HUES48 (cell line): ENCODE data around the gene CDKN1C.

Source experiments
- H3K27ac ChIP-seq: one replicate; pipeline ENCODE4 v1.7.0; 2013; ENCODE audit warnings: low read depth, low read length, inconsistent platforms
- H3K27me3 ChIP-seq: 2 replicates; pipeline ENCODE4 v1.6.1; 2013; ENCODE audit warnings: mild to moderate bottlenecking, low read length; ENCODE audit not compliant: control insufficient read depth, insufficient read depth
- H3K36me3 ChIP-seq: 2 replicates; pipeline ENCODE4 v1.6.1; 2013; ENCODE audit warnings: low read length; ENCODE audit not compliant: control insufficient read depth, insufficient read depth
- H3K4me1 ChIP-seq: 2 replicates; pipeline ENCODE4 v1.6.1; 2013; ENCODE audit warnings: mild to moderate bottlenecking, low read length; ENCODE audit not compliant: control insufficient read depth, insufficient read depth
- H3K4me3 ChIP-seq: 2 replicates; pipeline ENCODE4 v1.5.1; 2013; ENCODE audit warnings: mild to moderate bottlenecking, low read depth, low read length
- H3K9ac ChIP-seq: 2 replicates; pipeline ENCODE4 v1.6.1; 2013; ENCODE audit warnings: mild to moderate bottlenecking, low read depth, low read length, moderate library complexity
- H3K9me3 ChIP-seq: 2 replicates; pipeline ENCODE4 v1.6.1; 2013; ENCODE audit warnings: low read length; ENCODE audit not compliant: control insufficient read depth, insufficient read depth

CDKN1C gene

DNA sequence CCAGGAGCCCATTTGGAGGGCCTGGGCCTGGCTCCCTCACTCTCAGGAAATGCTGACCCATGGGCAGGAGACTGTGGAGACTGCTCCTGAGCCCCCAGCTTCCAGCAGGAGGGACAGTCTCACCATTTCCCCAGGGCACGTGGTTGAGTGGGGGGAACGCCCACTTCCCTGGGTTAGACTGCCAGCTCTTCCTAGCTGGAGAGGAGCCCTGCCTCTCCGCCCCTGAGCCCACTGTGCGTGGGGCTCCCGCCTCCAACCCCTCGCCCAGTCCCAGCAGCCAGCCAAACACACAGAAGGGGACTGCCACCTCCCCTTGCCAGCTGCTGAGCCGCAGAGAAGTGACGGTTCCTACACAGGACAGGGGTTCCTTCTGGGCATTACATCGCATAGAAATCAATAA is 37.1 kb downstream of the CDKN1C start:
- peaks cover 9% of the 10 kb centered on the region; the same call in 1 of the 2 replicates for H3K27me3 ChIP-seq
- H3K9ac ChIP-seq: no peak overlapping the region
- H3K4me3 ChIP-seq: no peak overlapping the region
- H3K27ac ChIP-seq: no peak overlapping the region
- no peaks in the 10 kb centered on the region for H3K36me3 ChIP-seq
- H3K4me1 ChIP-seq: no peaks in the 10 kb centered on the region; the same call in 1 of the 2 replicates
- H3K9me3 ChIP-seq: no peaks in the 10 kb centered on the region

DNA sequence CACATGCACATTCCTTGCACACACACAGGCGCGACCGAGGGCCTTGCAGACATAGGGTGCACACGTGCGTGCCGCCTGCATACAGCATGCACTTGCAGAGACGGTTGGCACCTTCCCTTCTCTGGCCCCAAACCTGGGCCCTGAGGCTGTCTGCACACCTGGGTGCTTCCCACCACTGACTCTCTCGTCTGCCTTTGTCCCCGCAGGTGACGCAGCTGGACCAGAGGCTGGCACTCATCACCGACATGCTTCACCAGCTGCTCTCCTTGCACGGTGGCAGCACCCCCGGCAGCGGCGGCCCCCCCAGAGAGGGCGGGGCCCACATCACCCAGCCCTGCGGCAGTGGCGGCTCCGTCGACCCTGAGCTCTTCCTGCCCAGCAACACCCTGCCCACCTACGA is 38.0 kb downstream of the CDKN1C start:
- Histone ChIP-seq H3K27me3 (peaks cover 14% of the 10 kb centered on the region), H3K36me3 (no peaks in the 10 kb centered on the region), H3K4me3 (no peak overlapping the region), H3K9ac (no peak overlapping the region), H3K4me1 (no peaks in the 10 kb centered on the region; the same call in 1 of the 2 replicates), H3K27ac (no peak overlapping the region), H3K9me3 (no peaks in the 10 kb centered on the region)

DNA sequence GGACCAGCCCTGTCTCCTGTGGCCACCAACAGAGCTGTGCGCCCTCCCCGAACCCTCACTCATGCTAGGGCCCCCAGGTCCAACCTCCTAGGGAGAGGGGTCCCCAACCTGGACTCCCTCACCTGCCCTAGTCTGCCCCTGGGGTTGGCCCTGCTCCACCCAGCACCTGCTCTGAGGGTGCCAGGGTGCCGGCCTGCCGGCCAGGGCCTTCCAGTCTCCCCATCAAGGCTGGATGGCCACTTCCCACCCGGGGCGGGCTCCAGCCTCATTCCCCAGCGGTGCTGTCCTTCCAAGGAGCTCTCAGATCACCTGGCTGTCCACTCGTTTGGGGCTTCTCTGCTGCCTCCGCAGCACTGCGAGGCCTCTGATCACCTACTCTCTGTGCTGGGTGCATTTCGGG is 39.1 kb downstream of the CDKN1C start:
- Histone ChIP-seq H3K9ac (no peak overlapping the region), H3K4me3 (no peak overlapping the region), H3K36me3 (no peaks in the 10 kb centered on the region), H3K4me1 (no peaks in the 10 kb centered on the region; the same call in 1 of the 2 replicates), H3K27me3 (peaks cover 22% of the 10 kb centered on the region), H3K9me3 (no peaks in the 10 kb centered on the region), H3K27ac (no peak overlapping the region)

DNA sequence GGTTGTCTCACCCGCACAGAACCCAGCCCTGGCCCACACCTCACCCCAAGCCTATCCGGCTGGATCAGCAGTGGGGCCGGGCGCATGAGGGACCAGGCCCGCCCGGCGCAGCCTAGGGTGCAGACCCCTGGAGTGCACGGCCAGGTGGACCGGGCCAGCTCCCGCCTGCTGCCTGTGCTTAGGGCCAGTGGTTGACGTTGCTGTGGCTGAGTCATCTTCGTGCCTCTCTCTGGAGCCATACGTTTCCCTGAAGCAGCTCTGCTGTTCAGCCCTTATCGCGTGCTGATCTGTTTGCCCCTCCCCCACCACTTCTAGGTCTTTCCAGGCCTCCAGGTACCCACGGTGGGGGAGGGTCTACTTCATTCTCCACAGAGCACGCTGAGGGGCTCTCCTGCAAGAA is 39.5 kb downstream of the CDKN1C start:
- Histone ChIP-seq H3K36me3 (no peaks in the 10 kb centered on the region), H3K4me3 (no peak overlapping the region), H3K9ac (no peak overlapping the region), H3K27me3 (peaks cover 22% of the 10 kb centered on the region), H3K4me1 (no peaks in the 10 kb centered on the region; the same call in 1 of the 2 replicates), H3K27ac (no peak overlapping the region), H3K9me3 (no peaks in the 10 kb centered on the region)

DNA sequence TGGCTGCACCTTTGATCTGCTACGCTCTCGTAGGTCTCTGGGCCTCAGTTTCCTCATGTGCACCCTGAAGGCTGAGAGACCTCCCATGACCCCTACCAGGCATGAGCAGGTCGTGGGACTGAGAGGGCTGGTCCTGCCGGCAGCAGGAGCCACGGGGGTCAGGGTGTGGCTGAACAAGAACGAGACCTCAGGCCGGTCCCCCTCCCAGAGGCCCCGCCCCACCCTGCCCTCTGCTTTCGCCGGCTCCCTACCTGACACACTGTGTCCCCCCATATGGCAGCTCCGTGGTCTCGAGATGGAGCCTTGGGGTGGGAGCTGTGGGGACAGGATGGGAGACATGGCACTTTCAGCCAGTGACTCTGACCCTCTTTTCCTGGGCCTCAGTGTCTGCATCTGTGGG is 40.6 kb downstream of the CDKN1C start:
- no peaks in the 10 kb centered on the region; the same call in 1 of the 2 replicates for H3K4me1 ChIP-seq
- H3K9me3 ChIP-seq: no peaks in the 10 kb centered on the region
- H3K27me3 ChIP-seq: peaks cover 23% of the 10 kb centered on the region
- no peaks in the 10 kb centered on the region for H3K36me3 ChIP-seq
- no peak overlapping the region for H3K27ac ChIP-seq
- no peak overlapping the region for H3K9ac ChIP-seq
- no peak overlapping the region for H3K4me3 ChIP-seq

DNA sequence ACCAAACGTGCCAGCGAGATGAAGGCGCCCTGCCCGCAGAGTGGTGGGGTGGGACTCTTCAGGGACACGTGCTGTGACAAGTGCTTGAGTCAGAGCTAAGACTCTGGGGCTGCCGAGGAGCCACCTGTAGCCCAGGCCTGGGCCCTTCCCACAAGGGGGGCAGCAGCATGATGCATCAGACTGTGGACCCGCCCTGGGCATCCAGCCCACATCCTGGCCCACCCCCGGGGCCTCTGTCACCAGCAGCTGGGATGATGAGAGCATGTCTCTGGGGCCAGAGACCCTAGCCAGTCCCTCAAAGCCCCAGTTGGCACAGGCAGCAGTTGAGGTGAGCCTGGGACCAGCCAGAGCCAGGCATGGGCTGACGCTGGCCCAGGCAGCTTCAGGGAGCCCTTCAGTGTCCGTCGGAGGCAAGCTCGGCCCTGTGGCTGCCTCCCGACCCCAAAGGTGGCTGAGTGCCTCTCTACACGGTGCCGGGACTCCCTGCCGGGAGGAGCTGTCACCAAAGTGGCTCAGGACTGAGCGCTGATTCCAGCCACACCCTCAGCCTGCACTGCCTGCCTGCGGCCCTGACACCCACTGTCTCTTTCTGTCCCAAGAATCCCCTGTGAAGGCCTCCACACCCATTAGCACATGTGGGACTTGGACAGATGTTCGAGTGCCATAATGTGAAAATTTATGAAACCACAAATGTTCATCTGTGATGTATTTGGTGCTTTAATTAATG is 41.3 kb downstream of the CDKN1C start:
- no peak overlapping the region for H3K4me3 ChIP-seq
- H3K27me3 ChIP-seq: peaks cover 23% of the 10 kb centered on the region
- no peak overlapping the region for H3K9ac ChIP-seq
- H3K4me1 ChIP-seq: no peaks in the 10 kb centered on the region; the same call in 1 of the 2 replicates
- no peak overlapping the region for H3K27ac ChIP-seq
- no peaks in the 10 kb centered on the region for H3K36me3 ChIP-seq
- no peaks in the 10 kb centered on the region for H3K9me3 ChIP-seq

DNA sequence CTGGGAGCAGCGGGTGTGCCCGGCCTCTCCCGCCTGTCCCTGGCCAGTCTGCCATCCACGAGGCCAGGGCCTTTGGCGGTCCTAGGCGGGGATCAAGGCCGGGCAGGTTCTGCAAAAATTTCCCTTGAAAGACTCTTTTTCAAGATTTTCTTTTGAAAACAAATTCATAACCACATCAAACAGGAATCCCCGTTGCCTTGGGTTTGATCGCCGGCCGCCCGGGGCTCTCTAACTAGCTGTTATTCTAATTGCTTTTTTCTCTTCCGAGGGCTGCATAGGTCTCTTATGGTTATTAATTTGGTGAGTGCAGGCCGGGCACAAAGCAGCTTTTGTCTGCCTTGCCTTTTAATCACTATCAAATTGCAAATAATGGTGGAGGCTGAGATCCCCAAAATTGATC is 42.0 kb downstream of the CDKN1C start:
- Histone ChIP-seq H3K9ac (no peak overlapping the region), H3K4me3 (no peak overlapping the region), H3K27ac (no peak overlapping the region), H3K9me3 (no peaks in the 10 kb centered on the region), H3K4me1 (no peaks in the 10 kb centered on the region; the same call in 1 of the 2 replicates), H3K36me3 (no peaks in the 10 kb centered on the region), H3K27me3 (peaks cover 23% of the 10 kb centered on the region)

DNA sequence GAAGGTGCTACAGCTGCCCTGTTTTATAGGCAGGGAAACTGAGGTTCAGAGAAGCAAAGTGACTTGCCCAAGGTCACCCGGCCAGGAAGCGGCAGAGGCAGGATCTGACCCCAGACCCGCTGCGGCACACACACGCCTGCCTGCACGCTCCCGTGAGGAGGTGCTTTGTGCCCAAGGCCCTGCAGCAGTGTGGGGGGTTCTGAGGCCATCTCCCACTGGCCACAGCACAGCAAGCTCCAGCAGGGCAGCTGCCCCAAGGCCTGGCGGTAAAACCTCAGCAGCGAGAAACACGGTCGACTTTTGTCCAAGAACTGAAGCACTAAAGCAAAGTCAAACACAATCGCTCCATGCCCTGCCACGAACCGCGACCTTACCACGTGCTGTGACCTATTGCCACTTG is 42.7 kb downstream of the CDKN1C start:
- peaks cover 23% of the 10 kb centered on the region for H3K27me3 ChIP-seq
- H3K36me3 ChIP-seq: no peaks in the 10 kb centered on the region
- no peak overlapping the region for H3K9ac ChIP-seq
- H3K4me3 ChIP-seq: no peak overlapping the region
- H3K9me3 ChIP-seq: no peaks in the 10 kb centered on the region
- no peak overlapping the region for H3K27ac ChIP-seq
- no peaks in the 10 kb centered on the region; the same call in 1 of the 2 replicates for H3K4me1 ChIP-seq

DNA sequence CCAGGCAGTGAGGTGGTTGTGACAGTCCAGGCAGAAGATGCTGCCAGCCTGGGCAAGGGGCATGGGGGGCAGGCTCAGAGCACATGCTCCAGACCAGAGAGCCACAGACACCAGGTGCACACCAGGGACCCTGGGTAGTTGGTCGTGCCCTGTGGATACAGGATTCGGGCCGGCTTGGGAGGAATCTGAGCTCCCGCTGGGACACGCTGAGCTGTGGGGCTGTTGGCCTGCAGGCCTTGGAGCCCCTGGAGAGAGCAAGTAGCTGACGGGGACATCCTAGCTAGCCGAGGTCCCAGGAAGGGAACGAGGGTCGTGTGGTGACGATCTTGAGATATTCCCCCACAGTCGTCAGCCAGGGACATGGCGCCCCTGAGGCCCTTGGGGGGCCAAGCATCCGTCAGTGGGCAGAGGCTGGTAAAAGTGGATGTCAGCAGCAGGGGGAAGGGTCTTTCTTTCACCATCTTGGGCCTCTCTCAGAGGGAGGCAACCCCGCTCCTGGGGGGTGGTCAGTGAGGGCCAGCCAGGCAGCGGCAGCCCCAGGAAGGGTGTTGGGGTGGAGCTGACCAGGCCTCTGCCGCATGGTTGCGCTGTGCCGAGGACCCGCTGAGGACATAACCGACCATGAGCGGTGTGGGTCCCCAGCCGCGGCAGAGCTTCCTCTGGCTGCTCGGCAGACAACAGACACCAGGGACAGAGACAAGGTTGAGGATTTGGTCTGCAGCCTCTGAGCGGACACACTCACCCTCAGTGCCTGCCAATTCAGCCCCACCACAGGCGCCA is 44.0 kb downstream of the CDKN1C start:
- no peaks in the 10 kb centered on the region for H3K36me3 ChIP-seq
- no peak overlapping the region for H3K9ac ChIP-seq
- peaks cover 21% of the 10 kb centered on the region for H3K27me3 ChIP-seq
- H3K4me3 ChIP-seq: no peak overlapping the region
- H3K4me1 ChIP-seq: peaks cover 8% of the 10 kb centered on the region; the same call in 1 of the 2 replicates
- H3K27ac ChIP-seq: no peak overlapping the region
- H3K9me3 ChIP-seq: no peaks in the 10 kb centered on the region

DNA sequence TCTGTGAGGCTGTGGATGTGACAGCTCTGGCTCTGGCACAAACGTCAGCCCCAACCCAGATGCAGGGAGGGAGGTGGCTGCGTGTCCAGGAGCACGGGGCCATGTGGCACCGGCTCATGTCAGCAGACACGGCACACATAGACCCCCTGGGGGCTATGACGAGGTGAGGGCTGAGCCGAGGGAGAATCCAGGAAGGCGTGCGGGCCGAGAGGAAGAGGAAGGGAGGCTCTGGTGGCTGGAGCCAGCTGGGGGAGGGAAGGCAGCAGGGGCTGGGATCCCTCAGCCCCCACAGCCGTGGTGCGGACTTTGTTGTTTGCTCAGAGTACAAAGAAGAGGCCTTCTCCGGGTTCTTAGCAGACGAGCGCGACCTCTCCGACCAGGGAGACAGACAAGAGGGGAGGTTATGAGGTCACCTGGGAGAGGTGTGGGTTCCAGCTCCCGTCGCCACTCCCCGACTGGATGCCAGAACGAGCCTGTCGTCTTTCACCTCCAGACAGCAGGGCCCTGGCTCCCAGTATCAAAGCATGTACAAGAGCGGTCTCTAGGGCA is 46.1 kb downstream of the CDKN1C start:
- Histone ChIP-seq H3K27me3 (peaks cover 29% of the 10 kb centered on the region), H3K4me3 (no peak overlapping the region), H3K27ac (no peak overlapping the region), H3K9ac (no peak overlapping the region), H3K9me3 (no peaks in the 10 kb centered on the region), H3K4me1 (peaks cover 9% of the 10 kb centered on the region; the same call in 1 of the 2 replicates), H3K36me3 (no peaks in the 10 kb centered on the region)
